GM18519 (cell line): ENCODE measurements around the gene GRIN2B.

Source experiments
- ATAC-seq: cut with Tn5 transposase; IDR thresholded peaks from one replicate; pipeline ENCODE4 v1.9.1; 2021; ENCODE audit warnings: mild to moderate bottlenecking, moderate library complexity; ENCODE audit not compliant: unreplicated experiment, low FRiP score

GRIN2B gene

DNA sequence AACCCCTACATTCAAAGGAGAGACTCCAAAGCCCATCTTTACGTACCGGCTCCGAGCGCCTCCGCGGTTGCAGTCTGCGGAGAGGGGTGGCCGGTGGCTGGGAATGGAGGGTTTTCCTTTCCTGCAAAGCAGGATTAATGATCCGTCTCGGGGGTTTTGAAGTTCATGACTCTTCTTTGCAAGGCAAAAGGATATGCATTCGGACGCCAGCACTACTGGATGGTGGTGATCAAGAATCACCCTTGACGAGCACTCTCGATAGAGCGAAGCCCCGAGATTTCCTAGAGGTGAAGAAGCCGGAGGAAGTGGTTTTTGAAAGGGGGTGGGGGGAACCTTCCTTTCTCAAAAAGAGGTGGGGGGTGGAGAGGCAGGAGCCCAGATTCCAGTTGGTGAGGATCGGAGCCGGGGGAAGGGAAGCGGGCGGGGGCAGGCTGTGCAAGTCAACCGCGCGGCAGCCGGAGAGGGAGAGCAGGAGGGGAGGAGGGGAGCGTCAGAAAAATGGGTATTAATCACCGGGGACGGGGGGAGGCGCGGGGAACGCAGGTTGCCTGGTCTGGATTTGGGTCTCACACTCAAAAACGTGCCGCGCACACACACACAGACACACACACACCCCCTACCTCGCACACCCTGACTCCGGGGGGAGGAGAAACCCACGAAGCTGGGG is at the start of gene GRIN2B:
TSS of gene GRIN2B (minus strand) at position 307 of the 667 bp plus-strand sequence. CDS start 115,394 bp downstream, outside the sequence.
- no peak for ATAC-seq

DNA sequence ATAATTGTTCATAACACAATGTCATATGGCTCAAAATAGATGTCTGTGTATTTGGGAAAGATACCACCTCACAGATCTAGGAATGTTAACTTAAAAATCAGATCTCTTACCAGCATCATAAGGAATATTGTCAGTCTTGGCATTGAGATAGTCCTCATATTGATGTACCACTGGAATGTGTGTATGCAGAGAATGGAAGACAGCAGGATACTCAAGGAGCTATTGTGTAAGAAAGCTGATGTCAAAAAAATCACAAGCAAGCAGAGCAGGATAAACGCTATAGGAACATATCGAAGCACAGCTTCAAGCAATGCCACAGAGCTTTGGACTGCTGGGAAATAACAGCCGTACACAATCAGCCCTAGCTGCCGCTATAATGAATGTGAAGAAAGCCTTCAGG is 45.1 kb upstream of the GRIN2B start:
- no peak for ATAC-seq

DNA sequence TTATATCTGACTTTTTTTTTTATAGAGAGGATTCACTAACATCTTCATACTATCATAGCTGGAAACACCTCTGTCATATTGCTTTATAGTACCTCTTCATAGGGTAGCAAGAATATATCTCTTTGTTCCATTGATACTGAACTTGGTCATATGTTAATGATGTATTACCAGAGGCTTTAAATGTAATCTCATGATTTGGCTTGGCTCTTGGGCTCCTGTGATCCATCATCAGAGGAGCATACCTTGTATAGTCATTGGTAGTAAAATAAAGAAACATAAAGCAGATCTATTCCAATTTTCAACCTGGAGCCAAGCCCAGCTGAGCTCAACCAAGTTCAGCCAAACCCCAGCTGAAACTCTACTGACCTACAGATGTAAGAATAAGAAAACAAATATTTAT is 43.2 kb upstream of the GRIN2B start:
- no peak for ATAC-seq

DNA sequence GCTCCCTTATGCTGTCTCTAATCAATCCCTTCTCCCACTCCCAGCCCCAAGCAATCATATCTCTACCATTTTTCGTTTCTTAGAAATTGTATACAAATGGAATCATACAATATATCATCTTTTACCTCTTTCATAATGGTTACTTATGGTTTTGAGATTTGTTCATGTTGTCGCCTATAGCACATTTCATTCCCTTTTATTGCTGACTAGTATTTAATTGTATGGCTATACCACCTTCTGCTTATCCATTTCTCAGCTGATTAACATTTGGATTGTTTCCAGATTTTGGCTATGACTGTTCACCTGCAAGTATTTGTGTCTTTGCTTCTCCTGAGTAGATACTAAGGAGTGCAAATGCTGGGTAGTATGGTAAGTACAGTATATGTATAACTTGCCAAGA is 36.7 kb upstream of the GRIN2B start:
- ATAC-seq: no peak

DNA sequence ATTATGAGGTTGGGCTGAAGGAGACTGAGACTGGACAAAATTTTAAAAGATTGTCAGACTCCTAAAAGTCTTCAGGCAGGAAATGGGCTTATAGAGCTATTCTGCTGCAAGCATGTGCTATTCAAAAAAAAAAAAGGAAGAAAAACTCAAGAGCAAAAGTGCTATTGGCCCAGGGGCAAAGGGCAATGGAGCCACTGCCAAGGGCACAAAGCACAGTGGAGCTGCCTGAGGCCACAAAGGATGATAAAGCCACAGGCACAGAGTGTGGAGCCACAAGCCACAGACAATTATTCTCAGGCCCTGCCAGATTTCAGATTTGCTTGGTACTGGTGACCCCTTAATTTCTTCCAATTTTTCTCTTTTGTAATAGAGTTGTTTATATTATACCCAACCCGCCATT is 29.6 kb upstream of the GRIN2B start:
- ATAC-seq: no peak

DNA sequence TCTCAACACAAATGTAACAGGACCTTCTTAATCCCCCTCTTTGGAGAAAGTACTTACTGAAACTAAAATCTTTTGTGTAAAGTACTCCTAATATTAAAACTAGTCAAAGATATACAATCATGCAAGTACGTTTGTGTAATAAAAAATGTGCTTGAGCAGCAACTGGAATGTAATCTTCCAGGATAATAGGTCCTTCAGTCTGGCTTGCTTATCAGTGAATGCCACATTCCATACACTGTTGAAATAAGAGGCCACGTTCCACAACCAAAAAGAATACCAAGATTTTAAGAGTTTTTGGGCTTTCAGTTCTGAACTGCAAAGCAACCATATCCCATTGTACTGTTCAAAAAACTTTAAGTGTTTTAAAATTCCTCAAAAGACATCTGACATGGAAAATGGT is 26.2 kb upstream of the GRIN2B start:
- ATAC-seq: no peak

DNA sequence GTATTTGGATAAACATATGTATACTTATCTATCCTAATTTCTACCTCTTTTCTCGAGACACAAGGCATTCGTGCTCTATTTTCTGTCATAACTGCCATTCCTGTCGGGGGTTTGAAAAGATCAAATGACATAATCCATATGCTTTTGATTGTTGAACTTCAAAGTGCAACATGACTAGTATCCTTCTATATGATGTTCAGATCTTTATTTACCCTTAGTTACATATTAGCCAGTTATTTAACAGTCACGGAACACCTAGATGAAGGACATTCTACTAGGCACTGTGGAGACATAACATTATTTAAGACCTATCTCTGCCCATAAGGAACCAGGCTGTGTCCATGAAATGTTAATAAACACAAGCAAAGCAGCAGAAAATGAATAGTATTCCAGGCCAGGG is 11.2 kb upstream of the GRIN2B start:
- ATAC-seq: no peak

DNA sequence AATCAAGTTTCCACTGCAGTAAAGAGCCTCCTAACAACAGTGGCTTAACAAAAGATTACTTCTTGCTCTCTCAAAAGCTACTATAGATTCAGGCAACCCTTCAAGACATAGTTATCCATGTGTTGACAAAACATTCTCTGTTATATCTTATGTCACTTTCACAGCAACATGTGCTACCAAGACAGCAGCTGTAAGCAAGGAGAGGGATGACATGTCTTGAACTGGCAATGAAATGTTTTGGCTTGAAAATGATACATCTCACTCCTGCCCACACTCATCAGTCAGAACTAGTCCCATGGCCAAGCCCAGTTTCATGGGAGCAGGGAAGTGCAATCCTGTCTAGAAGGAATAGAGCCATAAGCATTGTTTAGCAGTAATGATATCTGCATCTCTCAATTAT is 10.7 kb upstream of the GRIN2B start:
- no peak for ATAC-seq

DNA sequence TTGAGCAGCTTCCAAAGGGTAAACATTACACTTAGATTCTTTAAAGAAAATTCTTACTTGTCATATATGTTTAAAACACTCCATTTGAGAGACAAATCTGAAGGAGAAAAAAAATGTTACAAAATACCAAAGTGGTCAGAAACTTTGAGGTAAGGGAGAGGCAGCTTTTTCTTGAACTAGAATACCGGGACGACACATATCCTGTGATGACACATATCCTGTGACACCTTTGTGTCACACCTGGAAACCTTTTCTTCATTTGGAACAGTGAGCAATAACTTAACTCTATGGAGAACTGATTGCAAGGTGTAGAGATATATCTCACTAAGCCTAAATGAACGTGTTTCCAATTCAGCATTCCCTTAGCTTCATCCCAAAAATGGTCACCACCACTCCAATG is 4.6 kb upstream of the GRIN2B start:
- no peak for ATAC-seq

DNA sequence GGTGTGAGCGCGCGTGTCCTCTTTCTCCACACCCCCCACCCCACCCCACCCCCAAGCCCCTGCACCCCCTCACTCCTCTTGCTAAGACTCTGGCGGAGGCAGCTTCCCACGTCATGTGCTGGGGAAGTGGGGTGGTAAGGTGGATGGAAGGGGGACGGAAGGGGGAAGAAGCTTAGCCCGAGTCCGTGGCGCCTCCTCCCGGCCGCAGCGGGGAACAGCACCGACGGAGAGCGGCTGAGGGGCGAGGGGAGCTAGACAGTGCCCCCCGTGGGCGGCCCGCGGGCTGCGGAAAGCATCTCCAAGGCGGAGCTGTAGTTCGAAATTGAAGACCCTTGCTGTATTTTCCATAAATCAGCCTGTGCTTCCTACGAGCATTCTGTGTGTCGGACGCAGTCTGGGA is 588 bp upstream of the GRIN2B start:
- no peak for ATAC-seq

DNA sequence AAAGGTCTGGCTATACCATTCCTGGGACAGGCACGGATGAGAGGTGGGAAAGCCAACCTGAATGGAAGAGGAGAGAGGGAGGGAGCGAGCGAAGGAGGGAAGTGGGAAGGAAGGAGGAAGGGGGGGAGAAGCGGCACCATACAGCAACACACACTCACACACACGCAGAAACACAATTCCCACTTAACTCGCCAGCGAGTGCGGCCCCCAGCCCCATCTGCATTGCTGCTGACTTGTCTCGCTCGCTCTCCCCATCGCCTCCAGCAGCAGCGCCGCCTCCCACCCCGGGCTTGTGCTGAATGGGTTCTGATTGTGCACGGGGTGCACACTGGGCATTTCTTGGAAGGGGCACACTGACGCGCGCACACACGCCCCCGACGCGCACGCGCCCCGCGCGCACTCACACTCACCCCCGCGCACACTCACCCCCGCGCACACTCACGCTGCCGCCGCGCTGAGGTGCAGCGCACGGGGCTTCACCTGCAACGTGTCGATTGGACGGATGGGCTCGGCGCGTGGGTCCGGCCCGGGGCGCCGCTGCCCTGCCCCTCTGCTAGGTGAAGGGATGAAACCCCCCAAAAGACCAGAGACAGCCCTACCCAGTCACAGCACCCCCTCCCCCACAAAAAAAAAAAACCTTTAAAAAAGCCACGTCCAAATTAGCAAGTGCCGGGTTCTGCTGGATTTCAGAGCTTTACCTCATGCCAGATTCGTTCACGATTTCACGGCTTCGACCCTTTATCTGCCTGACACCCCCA is 685 bp downstream of the GRIN2B start:
- no peak for ATAC-seq

DNA sequence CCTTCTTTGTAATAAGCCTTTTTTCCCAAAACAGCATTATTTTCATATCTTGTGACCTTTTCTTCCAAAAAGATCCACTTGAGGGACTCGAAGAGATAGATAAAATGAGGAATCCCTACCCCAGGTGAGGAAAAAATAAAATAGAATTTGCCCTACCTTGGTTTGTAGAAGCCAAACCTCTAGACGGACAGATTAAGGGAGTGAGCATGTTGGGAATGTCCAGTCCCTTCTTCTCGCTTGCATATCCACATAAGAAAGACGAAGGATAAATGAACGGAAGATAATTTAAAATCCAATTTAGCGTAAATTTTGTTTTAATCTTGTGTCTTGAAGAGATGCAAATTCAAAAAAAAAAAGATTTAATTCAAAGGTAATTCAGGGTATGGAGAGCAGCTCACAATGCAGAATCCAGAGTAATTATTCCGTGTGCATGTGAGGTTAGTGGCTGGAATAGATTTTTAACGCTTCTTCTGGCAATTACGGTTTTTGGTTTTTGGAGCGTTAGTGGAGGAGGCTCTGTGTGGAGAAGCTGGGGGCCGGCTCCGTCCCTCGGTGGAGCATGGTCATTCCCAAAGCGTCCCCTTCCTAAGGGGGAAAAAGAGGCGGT is 1.5 kb downstream of the GRIN2B start:
- no peak for ATAC-seq

DNA sequence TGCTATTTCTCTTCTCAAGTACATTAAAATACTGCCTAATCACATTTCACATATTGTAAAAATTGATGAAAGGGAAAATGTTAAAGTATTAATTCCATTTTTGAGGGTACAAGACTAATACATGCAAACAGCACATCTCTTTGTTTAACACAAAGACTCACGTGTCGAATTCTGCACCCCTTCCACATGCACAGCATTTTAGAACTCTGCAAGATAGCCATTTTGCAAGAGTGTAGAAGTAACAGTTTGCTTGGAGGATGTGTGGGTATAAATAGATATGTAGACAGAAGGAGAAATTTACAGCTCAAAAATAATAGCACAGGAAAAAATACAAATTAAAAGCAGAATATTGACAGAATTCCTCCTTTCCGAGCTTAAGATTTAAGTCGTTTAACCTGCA is 2.5 kb downstream of the GRIN2B start:
- no peak for ATAC-seq

DNA sequence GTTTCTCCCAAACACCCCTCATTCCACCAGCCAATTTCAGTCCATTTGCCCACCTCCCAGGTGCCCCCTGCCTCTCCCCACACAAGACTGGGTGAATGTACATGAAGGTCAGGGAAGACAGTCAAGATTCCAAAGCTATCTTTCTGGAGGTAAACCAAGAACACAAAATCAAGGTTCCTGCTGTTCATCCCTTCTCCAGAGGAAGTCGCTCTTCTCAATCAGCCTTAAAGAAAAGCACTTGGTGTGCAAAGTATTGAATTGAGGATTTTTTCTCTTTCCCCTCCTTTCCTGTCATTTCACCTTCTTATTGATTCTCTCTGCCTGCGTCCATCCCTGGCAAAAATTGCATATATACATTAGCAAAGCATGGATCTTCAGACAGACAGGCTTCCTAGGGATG is 4.5 kb downstream of the GRIN2B start:
- no peak for ATAC-seq

DNA sequence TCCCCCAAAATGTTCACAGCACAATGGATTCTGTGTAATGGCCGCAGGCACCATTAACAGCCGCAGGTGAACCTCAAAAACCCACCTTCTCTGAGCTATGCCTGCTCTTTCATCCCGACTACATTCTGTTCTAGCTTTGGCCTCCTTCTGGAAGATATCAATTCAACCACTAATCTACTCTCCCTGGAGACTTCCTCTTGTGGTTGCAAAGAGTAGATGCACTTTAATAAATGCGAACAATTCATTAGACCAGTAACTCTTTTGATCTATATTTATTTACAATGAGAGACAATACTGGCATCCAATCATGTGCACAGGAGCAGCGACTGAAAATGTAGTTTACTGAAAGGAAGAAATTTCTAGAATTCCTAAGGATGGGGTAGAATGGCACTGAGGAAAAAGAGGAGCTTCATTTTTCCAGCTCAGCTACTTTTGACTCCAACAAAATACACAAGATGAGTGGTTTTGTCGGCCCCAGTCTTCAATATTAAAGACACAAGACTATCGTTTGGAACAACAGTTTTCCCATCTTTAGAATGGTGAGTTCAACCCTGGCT is 5.3 kb downstream of the GRIN2B start:
- ATAC-seq: no peak

DNA sequence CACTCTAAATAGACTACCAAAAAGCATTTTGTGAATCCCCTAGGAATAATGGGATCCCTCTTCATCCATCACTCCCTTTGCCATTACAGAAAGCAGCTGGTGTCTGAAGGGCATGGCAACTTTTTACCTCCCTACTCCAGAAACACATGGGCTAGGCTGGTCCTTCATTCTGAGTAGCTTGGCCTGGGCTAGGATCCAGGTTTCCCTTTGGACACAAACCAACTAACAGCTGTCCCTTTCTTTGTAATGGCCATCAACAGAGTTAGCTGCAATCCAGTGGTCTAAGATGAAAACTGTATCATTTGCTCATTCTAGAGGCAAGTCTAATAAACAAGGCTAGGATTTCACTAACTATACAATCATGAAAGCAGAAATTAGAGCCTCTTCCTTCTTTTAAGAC is 7.4 kb downstream of the GRIN2B start:
- ATAC-seq: no peak

DNA sequence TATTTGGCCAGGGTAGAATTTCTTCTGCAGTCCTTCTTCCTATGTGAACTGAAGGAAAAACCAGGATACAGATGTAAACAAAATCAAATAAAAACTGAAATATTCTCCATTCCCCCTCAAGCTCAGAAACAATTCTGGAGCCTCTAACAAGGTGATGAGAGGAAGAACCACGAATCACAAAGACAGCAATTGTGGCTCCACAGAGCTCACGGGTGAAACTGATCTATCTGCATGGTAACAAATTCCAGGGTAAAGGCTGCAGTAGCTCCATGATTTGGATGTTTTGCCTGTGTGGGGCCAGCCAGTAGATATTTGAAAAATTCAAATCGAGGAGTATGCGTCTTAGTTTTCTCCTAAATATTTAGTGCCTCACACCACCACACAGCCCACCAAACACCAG is 10.6 kb downstream of the GRIN2B start:
- no peak for ATAC-seq

DNA sequence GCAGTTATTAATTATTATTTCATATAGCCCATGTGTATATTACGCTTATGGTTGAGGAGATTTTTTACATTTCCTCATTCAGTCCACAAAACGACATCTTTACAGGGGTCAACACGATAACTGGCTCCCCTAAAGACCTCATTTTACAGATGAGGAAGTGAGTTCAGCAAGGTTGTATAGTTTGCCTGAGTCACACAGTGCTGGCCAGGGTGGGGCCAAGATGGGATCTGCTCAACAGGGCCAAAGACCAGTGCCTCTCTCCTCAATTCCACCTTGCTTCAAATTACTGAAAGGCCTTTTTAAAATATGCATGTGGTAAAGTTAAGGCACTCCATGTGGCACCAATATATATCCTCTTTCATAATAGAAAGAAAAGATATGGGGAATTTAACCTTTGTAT is 13.1 kb downstream of the GRIN2B start:
- ATAC-seq: no peak

DNA sequence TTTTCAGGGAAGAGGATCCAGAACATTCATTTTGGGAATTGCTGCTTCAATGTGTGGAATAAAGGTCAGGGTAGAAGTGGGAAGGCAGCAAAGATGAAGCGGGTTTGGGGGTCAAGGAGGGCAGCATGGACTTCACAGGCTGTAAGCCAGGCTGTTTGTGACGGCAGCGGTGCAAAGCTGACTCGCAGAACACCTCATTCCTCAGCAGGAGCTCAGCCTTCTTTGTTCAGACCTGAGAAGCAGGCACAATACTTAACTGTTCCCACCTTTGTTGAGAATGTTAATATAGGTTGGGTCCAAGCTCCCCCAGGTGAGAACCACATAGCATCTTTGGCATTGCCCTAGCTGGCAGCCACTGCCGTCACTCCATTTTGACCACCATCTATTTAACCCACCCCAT is 16.7 kb downstream of the GRIN2B start:
- ATAC-seq: no peak

DNA sequence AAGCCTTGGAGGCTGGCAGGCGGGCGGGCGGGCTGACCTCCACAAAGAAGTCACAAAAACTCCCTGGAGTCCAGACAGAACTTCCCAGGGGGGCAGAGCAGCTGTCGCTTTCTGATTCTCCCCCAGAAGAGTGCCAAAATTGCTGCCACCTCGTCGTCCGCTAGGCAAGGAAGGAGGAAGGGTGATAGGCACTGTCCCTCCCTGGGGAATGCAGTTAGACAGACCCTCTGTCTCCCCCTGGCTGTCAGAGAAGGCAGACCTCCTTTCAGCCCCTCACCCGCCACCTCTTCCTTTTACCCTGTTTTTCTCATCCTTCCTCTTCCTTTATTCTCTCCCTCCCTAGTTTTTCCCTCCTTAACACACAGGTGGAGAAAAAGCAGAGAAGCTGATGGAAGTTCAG is 18.7 kb downstream of the GRIN2B start:
- ATAC-seq: no peak

DNA sequence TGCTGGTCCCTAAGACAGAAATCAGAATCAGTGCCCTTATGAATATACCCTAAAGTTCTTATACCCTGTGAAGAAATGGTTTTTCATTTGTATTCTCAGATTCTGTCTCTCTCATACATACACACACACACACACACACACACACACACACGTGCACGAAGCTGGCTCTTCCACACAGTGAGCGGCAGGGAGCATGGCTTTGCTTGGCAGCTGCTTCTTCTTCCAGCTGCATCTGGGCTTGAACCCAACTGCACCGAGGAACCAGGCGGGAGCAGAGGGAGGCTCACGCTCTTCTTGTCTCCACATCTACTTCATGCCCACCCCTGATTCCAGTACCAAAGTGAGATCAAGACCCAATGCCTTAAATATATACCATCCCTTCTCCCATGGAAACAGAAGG is 19.4 kb downstream of the GRIN2B start:
- ATAC-seq: no peak
